ENCODE results near the gene ALDH6A1.
A peak's percentile ranks its signal among the peaks of the same experiment; 100 is the strongest.

Gene ALDH6A1

GRCh38 chr14:74048281-74048680 is 36.0 kb downstream of the ALDH6A1 start:
- peak; percentile 4 for DNase-seq

GRCh38 chr14:74045522-74045921 is 38.7 kb downstream of the ALDH6A1 start:
- no peak for DNase-seq

DNA sequence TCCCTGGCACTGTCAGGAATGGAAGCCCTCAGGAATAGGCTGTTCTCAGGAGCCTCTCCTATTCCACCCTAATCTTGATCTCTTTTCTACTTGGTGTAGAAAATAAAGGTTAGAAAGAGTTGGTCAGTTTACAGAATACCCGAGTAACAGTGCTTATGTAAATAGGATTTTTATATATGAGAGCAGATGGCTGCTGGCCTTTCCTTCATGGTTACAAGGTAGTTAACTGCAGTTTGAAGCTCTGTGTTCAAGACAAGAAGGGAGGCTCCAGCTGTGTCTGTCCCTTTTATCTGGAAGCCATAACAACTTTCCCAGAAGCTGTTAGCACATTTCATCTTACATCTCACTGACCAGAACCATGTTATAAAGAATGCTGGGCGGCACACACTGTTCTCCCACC is 42.0 kb downstream of the ALDH6A1 start:
- no peak for DNase-seq

- DNase-seq, result peak; percentile 69
Observed at GRCh38 chr14:74038020-74038859, 46.0 kb downstream of the ALDH6A1 start.

- DNase-seq, result no peak
Observed at GRCh38 chr14:74035556-74035955, 48.7 kb downstream of the ALDH6A1 start.

- DNase-seq, result no peak
Observed at GRCh38 chr14:74034572-74034971, 49.7 kb downstream of the ALDH6A1 start.

DNA sequence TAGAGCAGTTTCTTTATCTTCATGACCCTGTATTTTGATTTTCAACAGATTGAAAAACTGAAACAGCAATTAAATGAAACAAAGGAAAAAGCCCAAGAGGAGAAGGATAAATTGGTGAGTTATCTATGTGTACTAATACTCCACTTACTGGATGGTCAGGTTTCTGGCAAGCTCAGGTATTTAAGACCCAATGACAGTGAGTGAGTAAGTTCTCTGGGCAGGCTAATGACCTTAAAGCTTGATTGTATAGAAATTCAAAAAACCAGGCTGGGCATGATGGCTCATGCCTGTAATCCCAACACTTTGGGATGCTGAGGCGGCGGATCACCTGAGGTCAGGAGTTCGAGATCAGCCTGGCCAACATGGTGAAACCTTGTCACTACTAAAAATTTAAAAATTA is 55.1 kb downstream of the ALDH6A1 start:
- DNase-seq, result no peak

DNA sequence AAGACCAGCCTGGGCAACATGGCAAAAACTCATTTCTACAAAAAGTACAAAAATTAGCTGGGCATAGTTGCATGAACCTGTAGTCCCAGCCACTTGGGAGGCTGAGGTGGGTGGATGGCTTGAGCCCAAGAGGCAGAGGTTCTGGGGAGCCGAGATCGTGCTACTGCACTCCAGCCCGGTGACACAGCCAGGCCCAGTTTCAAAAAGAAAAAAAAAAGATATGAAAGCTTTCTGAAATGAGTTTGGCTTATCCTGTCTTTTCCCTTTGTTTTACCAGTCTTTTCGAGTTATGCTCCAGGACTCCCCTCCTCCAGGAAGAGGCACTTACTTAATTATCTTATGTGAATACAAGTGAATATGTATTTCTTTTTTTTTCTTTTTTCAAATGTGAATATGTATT is 61.9 kb downstream of the ALDH6A1 start:
- no peak for DNase-seq

GRCh38 chr14:74019408-74020137 is 64.7 kb downstream of the ALDH6A1 start:
- DNase-seq, result no peak

DNA sequence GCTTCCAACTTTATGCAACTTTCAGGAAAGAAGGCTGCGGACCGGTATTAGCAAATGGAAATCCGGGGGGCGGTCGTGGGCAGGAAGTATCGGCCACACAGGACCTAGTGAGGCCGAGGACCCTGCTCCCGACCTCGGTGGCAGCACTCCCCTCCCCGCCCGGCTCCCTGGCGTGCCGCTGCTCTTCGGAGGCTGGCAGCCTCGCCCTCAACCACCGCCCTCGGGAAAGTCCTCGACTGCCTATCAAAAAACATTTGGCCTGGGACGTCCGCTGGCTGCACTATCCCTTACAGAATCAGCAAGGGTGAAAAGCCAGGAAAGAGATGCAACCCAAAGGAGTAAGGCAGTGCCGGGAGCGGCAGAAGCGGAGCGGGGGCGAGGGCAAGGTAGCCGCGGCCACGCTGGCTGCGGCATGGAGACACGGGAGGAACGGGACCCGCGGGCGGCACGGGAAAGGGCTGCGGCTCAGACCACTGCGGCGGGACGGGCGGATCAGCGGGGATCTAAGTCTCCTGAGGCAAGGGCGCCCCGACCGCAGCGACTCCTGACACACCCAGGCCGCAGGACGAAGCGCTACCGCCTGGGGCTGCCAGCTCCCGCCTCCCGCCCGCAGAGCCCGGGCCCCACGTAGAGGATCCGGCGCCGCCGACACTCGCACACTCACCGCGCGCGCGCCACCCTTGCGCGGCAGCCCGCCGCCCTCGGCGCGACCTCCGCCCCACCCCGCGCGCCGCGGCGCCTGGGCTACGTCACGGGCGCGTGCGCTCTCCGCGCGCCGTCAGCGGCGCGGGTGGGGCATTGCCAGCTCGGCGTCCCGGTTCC is 65.5 kb downstream of the ALDH6A1 start, which contains the start of the genes BBOF1 and ENTPD5:
BBOF1 (plus strand) TSS at position 764 of the 822 bp plus-strand sequence. CDS start 130 bp downstream, outside the sequence.
ENTPD5 (minus strand) TSS at position 703 of the 822 bp plus-strand sequence. CDS start 31,186 bp downstream, outside the sequence.
- DNase-seq, result peak; percentile 92

- peak; percentile 60 for DNase-seq
Observed at GRCh38 chr14:74018174-74018585, 66.1 kb downstream of the ALDH6A1 start.

GRCh38 chr14:74015963-74016362 is 68.3 kb downstream of the ALDH6A1 start:
- no peak for DNase-seq

- no peak for DNase-seq
Observed at GRCh38 chr14:74015176-74015575, 69.1 kb downstream of the ALDH6A1 start.

DNA sequence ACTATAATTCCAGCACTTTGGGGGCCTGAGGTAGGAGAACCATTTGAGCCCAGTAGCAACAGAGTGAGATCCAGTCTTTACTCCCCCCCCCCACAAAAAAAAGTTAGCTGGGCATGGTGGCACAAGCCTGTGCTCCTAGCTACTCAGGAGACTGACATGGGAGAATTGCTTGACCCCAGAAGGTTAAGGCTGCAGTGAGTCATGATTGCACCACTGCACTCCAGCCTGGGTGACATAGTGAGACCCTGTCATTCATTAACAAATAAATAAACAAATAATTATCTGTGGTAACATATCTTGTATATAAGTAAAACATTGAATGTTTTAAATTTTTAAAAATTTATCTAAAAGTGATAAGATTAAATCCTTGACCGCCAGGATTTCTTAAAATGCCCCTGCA is 70.0 kb downstream of the ALDH6A1 start:
- peak; percentile 44 for DNase-seq

DNA sequence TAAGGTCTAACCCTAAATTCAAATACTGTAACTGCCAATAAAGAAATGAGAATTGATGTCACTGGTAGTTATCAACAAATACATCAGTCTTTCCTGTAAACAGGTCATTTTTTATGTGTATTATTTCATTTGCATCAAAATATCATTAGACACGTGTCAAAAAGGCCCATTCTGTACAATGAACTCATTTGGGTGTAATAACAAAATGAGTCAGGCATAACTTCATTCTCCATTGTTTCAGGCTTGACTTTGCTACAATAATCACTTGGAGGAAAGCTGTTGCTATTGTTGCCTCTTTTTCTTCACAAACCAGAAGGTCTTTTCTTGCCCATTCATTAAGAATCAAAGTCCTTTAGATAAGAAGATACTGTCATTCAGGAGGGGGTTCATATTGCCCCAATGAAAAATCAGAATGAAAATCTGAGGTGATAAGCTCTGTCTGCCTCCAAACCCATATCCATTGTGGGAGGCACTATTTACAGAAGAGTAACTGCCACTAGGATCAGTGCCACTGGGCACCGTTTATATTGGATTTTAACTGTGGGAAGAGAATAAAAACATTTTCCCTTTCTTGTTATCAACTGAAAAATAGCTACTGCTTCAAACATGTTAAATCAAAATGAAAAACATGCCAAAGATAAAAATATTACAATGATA is 75.3 kb downstream of the ALDH6A1 start:
- DNase-seq, result no peak
